NCI-H82 treated with DMSO at 0.1 percent for 48 hours (cell line): Measurements from ENCODE around the gene GOLGA8B.
"Not testable (repeated sequence)": the region's sequence is repeated elsewhere in the genome, so short reads cannot be mapped to it uniquely, and the experiment has no call there.

Experiments
- DNase-seq: peaks from one replicate; lab custom pipeline; 2025; ENCODE audit not compliant: unreplicated experiment; lab: John Stamatoyannopoulos, UW

GOLGA8B gene, protein sequence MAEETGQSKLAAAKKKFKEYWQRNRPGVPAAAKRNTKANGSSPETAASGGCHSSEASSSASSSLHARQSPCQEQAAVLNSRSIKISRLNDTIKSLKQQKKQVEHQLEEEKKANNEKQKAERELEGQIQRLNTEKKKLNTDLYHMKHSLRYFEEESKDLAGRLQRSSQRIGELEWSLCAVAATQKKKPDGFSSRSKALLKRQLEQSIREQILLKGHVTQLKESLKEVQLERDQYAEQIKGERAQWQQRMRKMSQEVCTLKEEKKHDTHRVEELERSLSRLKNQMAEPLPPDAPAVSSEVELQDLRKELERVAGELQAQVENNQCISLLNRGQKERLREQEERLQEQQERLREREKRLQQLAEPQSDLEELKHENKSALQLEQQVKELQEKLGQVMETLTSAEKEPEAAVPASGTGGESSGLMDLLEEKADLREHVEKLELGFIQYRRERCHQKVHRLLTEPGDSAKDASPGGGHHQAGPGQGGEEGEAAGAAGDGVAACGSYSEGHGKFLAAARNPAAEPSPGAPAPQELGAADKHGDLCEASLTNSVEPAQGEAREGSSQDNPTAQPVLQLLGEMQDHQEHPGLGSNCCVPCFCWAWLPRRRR

DNA sequence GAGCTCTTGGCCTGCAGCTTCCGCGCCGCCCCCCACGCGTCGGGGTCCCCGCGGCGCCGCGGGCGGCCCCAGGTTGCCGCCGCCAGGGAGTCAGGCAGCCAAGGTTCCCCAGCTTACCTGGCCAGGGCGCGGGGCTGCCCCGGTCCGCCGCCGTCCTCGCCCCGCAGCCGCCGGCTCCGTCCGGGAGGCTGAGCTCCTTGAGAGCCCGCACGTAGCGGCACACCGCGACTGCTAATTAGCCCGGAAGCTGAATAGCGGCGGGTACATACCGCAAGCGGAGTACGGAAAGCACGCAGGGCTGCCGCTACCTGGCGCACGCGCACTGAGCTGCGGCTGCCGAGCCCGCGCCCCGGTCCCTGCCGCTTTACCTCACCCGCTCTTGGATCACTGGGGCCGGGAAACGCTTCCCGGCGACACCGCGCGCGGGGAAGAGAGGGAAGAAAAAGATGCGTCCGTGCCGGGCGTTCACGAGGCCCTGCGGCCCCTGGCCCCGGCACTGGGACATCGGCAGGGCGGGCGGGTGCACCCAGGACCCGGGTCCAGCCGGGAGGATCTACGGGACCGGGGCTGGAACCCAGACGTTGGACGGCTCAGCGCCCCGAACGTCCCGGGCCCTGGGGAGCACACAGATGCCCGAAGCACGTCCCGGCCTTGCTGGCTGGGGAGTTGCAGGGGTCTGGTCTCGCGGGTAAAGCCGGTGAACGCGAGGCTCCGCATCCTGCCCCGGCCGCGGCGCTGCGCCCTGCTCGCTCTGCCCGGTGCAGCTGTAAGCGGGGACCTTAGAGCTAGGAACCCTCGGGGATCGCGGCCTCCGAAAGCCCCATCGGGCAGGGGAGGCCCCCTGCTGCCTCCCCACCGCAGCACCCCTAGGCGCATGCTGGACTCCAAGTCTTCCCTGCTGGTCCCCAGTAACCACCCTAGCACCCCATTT is at the start of gene GOLGA8B:
TSS of gene GOLGA8B (minus strand) at position 253 of the 931 bp plus-strand sequence. CDS start 47,739 bp downstream, outside the sequence.
- peak; percentile 36 for DNase-seq

DNA sequence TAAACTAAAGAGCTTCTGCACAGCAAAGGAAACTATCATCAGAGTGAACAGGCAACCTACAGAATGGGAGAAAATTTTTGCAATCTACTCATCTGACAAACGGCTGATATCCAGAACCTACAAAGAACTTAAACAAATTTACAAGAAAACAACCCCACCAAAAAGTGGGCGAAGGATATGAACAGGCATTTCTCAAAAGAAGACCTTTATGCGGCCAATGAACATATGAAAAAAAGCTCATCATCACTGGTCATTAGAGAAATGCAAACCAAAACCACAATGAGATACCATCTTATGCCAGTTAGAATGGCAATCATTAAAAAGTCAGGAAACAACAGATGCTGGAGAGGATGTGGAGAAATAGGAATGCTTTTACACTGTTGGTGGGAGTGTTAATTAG is 49.7 kb upstream of the GOLGA8B start:
- not testable (repeated sequence) for DNase-seq

DNA sequence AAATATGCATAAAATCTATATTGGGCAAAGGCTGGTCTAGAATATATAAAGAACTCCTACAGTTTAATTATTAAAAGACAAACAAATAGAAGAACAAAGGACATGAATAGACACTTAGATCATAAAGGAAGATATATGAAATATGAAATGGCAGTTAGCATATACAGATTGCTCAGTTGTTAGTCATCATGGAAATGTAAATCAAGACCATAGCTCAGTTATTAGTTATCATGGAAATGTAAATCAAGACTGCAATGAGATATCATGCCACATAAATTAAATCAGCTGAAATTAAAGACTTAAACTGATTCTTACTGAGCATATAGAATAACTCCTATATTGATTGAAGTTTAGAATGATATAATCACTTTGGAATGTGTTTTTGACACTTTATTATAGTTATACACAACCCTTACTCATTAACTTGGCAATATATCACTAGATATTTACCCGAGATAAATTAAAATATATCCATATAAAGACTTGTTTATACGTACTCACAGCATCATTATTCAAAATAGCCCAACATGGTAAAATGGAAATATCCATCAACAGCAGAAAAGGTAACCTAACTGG is 45.2 kb upstream of the GOLGA8B start:
- no peak for DNase-seq

DNA sequence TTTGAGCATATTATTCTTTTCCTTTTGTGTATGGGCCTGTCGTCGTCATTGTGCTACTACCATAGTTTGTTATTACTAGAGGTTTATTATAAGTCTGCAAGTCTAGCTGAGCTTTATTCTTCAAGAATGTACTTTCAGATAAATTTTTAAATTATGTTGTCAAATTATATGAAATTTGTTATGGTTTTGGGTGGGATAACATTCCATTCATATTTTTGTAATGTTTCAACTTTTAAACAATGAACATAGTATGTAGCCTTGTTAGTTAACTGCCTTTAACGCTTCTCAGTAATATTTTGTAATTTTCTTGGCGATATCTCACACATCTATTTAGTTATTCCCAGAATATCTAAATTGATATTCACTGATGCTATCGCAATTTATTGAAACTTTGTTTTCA is 41.6 kb upstream of the GOLGA8B start:
- DNase-seq = no peak

DNA sequence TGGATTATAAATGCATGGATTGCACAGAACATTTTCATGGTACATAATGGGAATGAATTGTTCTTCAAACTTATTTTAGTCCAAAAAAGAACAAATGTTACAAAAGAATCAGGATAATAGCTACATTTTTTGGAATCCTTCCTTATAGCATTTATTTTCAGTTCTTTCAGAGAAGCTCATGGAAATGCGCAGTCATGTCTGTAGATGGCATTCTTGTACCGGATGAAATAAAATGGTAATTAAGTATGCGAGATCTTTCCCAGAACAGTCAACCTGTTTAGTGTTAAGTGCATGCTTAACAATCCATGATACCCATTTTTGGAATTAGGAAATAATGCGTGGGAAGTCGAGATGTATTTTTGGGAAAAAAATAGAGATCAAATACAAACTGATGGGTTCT is 38.2 kb upstream of the GOLGA8B start:
- peak; percentile 22 for DNase-seq

DNA sequence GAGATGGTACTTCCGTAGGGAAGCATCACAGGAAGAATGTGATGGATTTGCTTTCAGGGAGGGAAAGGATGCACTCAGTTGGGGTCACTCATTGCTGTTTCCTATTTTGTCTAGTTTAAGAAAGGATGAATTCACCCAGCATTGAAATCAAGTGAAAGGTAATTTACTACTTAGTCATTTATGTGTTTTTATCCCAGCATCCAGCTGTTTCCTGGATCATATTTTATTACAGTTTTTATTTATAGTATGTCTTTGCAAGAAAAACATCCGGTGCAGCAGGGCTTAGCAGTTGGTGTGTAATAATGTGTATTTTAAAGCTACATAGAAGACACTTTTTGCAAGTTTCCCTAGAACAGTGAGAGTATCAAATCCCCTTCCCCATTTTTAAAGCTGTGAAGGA is 37.4 kb upstream of the GOLGA8B start:
- no peak for DNase-seq

DNA sequence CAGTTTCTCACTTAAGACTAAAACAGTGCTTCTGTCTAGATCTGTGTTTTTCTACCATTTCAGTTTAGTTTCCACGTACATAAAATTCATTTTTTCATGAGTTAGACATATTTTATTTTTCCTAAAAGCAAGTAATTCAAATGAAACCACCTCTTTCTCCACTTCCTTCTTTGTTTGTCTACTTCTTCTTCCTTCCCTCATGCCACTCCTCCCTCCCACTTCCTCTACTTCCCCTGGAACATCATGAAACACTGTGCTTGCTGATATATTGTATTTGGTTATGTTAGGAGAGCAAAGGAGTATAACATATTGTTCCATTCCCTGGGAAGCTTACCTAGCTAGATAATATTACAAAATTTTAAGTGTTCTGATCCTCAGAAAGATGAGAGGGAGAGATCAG is 36.7 kb upstream of the GOLGA8B start:
- no peak for DNase-seq

DNA sequence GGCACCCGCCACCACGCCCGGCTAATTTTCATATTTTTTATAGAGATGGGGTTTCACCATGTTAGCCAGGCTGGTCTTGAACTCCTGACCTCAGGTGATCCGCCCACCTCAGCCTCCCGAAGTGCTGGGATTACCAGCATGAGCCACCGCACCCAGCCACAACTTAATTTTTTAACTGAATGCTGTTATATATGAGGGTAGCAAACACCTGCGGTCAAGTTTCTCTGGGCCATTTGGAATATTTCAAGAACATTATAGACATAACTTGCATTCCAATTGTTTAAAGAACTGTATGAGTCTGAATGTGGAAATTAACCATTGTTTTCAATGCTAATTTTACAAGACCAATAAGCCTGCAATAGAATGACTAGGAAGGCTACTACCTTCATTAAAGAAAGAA is 35.7 kb upstream of the GOLGA8B start:
- DNase-seq = no peak

DNA sequence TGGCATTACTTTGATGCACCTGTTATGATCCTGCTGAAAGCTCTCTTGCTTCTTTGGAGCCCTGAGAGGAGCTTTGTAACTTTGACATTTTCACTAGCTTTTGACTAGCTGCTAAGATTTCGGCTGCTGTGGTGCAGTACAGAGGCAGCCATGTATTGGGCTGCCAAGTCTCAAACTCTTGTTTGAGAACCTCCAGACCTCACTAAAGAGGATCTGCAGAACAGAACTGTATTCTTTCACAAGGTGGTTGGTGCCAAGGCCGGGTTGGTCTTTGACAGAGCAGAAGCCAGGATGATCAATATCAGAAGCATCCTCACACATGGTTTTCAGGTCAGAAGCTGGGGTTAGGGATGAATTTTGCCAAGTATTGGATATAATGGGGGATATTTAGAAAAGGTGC is 34.6 kb upstream of the GOLGA8B start:
- no peak for DNase-seq

DNA sequence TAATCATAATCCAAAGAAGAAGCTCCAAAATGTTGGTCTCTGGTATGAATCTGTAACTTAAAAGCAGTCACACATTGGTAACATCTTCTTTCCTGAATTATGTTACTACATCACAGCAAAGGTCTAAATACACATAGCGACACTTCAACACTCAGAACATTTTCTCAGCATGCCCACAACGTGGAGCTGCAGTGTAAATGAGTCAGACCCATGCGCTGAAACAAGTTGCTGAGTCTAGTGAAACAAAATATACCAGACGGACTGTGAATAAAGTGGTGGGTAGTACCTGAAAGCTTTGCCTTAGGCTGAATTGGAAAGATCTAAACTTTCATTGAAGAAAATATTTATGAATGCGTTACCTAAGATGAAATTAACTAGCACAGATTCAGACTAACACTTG is 33.2 kb upstream of the GOLGA8B start:
- DNase-seq = no peak

DNA sequence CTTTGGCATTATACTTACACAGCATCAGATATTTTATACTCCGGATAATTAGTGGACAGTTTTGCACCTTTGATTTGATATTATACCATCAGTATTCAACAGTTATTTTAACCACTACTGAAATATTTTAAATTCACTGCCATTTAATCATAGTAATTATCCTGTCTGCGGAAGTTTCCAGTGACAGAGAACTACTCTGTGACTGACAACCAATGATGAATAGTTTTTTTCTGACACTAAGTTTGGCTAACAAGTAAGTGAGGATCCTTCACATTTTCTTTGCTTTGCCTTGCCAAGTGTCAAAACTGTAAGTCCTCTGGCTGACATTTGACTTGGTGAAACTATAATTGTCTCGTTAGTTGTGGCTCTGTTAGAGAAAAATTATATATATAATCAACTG is 30.5 kb upstream of the GOLGA8B start:
- DNase-seq = no peak

DNA sequence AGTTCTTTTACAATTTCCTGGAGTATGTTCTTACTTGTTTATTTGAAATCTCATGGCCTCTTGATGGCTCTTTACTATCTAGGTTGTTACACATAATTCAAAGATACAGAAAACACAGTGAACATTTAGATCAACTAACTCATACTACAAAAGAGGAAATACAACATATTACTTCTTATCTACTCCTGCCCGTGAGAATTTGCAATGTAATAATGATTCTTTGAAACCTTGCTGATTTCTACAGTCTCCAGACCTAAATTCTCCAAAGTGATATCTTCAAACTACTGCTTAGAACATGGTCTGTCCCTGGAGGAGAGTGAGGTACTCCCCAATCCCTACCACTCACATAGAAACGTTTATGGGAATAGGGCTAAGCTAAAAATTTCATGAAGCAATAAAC is 29.9 kb upstream of the GOLGA8B start:
- no peak for DNase-seq

DNA sequence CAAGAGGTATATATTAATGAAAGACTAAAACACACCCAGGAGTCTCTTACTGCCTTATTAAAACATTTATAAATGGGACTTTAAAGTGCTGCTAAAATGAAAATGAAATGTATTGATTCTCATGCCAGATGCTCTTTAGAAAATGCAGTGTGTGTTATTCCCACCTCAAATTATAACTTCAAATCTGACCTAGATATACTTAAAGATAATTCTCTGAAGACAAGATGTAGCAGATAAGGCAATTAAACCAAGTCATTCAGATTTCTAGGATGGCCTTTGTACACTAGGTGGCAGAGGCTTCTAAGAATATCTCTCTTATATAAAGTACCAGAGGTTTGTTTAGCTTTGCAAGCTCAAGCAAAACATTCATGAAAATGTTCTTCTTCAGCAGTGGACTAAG is 26.9 kb upstream of the GOLGA8B start:
- DNase-seq = peak; percentile 23

DNA sequence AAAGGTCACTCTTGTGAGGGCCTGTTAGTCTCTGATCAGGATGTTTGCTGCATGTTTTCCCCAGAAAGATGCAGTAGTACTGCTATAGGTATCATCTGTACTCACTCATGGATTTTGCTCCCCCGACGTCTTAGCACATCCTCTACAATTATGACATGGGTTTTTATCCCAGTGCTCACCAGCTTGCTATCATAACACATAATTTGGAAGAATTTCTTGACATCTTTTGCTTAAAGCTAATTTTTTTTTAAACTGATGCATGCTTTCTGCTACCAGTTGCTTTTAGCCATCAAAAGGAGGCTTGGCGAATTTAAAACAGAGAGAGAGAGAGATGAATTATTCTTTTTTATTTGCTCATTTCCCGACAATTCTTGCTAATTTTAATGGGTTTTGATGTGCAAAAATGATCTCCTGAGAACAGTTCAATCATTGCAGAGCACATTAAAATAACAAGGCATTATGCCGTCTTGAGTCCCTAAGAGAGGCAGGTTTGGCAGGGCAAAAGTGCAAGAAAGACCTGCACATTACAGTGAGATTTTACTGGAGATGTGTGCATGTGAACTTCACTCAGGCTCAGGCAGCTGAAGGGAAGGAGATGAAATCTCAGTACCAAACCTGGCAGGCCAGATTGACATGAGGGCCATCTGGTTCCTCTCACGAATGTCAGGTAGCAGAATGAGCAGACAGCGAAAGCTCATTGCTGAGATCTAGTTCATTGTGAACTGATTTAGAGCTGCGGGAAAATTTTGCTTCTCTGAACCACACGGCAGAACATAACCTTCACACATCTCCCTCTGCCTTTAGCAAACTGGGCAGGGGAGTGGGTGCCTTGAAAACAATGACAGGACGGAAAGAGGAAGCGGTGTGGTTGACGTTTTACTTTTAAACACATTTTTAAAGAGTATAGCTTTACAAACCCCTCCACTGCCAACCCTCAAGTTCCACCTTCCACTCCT is 25.9 kb upstream of the GOLGA8B start:
- DNase-seq = peak; percentile 44

DNA sequence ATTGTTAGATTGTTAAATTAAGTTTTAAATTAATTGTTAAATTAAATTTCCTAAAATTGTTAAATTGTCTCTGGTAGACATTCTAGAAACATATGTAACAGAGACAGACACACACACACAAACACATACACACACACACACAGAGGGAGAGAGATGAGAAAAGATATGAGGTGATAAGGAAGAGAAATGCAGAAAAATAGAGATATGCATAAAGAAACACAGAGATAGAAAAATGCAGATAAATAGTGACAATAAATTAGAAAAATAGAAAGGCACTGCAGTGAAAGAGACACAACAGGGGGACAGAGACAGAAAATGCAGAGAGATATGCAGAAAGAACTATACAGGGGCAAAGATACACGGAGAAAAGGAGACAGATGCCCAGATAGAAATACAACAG is 25.1 kb upstream of the GOLGA8B start:
- DNase-seq = no peak

DNA sequence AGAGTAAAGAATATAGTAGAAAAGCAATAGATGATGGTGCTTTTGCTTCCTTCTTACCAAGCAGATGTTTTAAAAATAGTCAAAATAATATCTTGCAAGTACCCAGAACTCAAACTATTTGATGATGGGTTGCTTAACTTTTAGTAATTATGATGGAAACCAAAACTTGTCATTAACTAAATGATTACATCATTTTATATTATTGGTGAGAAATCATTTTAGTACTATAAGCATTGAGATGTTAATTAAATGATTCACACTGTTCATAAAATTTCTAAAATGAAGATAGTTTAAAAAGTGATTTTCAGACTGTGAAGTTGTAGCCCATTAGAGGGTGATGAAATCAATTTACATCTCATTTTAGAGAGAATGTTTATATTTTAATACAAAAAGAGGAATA is 24.4 kb upstream of the GOLGA8B start:
- DNase-seq = no peak

DNA sequence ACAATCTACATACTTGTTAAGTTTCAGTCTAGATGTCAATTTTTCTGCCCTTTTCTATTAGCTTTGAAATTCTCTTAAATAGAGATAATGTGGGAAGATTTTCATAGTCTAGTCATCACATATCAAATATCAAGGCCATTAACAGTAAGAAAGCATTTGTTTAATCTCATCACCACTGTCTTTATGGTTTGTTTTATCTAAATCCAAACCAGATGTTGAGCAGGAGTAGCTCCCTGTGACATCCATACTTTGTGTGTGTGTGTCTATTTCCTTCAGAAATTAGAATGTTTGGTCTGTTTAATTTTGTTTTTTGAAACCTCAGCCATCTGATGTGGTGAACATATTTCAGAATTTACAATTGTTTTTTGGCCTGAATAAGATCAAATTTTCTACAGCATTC is 23.1 kb upstream of the GOLGA8B start:
- DNase-seq = no peak

DNA sequence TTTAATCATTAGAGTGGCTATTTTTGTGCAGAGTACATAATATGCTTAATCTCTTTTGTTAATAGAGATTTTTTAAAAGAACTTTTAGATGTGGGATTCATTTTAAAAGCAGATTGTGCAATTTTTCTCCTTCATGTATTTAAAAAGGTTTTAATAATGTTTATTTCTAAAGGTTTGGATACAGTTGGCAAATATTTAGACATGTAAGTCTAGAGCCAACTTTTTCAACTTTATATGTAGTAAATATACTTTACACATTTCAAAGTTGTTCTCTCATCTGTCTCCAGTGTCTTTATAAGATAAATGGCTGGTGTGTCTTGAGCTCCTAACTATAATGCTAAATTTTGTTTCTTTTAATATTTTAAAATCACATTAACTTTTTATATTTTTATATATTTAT is 22.7 kb upstream of the GOLGA8B start:
- DNase-seq = no peak

DNA sequence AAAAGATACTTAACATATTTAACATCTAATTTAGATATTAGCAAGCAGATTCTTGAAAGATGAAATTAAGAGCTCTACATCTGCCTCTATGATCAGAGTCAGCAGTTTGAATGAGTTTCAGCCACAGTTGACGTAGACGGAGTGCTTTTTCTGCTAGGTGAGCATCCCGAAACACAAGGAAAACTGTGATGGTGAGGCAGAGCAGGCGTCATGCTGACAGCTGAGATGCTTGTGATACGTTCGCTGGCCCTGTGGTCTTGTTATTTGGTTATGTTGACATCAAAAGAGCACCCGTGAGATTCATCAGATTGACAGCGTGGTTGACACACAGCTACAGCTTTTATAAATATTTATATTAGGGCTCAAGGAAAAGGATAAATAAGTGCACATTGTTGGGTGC is 19.6 kb upstream of the GOLGA8B start:
- DNase-seq = no peak

DNA sequence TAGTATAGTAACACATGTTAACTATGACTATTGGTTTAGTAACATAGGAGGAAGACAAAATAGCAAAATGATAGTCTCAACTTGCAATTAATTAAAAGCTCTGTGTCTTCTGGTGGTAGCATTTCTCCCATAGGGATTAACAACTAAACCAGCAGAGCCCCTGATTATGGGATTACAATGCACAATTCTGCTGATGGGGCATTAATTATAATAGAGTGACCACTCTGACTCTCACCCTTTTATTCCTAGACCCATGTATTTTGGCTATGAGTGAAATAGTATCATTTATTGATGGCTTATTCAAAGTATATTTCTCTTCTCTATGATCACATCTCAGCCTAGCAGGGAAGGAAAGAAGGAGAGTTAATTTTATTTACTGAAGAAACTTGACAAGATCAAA is 17.5 kb upstream of the GOLGA8B start:
- peak; percentile 53 for DNase-seq
